Activated CD8-positive, alpha-beta memory T cell treated with anti-CD3 and anti-CD28 coated beads for 1 hour (primary cell): ENCODE measurements around the gene TNFAIP8L1.
A peak's percentile ranks its signal among the peaks of the same experiment; 100 is the strongest.
"Not testable (repeated sequence)": the region's sequence is repeated elsewhere in the genome, so short reads cannot be mapped to it uniquely, and the experiment has no call there.

ENCODE experiments used
- DNase-seq, 2 donors: peaks; one replicate each; pipeline ENCODE4 v3.0.0-alpha.2; 2020; ENCODE audit warnings: low read depth in 1 of 2; ENCODE audit errors: extremely low read depth in 1 of 2

Gene TNFAIP8L1

DNA sequence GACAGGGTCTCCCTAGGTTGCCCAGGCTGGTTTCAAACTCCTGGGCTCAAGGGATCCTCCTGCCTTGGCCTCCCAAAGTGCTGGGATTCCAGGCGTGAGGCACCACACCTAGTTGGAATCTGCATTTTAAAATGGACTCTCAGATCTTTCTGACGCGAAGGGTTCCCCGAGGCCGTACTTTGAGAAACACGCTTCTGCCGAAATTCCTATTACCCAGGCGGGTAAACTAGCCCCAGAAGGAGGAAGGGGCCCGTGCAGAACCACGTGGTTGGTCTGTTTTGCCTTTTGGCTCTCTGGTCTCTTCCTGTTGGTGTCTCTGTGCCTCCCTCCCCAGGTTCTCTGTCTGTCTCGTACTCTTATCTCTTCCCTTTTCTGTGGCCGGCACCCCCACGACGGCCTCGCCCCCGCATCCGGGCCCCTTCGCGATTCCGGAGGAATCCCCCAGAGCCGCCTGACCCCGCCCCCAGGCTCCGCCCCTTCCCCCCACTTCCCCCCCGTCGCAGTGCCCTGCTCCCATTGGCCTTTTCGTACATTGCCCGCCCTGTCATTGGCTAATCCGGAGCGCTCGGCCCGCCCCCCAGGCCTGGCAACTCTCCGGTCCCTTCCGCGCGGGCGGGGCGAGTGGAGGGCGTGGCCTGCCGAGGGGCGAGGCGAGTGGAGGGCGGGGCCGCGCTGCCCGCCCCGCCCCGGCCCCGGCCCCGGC, at the start of gene TNFAIP8L1:
Gene TNFAIP8L1 (plus strand): TSS at position 689 of the 703 bp plus-strand sequence. CDS start 12,354 bp downstream, outside the sequence.
- DNase-seq: peak; percentile 97 to 99

DNA sequence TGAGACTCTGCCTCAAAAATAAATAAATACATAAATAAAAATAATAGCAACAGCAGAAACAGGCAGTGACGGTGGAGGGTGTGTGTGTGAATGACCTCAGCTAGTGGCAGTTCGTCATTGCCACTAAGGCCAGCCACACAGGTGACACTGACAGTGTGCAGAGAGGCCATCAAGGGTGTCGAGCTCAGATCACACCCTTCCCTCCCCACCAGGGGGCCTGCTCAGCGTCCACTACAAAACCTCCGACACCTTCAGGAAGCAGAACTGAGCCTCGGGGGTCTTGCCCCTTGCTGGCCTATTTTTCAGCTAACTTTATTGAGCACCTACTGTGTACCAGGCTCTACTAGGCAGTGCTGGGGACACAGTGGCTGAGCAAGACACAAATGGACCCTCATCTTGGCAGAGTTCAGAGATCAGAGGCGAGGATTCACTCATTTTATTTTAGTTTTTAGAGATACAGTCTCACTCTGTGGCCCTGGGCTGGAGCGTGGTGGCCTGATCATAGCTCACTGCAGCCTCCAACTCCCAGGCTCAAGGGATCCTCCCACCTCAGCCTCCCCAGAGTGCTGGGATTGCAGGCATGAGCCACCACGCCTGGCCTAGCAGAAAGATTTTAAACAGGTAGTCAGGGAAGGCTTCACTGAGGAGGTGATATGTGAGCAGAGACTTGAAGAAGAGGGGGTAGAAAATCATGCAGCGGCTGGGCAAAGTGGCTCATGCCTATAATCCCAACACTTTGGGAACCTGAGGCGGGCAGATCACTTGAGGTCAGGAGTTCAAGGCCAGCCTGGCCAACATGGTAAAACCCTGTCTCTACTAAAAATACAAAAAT, 49.5 kb upstream of the TNFAIP8L1 start:
- DNase-seq: no peak

DNA sequence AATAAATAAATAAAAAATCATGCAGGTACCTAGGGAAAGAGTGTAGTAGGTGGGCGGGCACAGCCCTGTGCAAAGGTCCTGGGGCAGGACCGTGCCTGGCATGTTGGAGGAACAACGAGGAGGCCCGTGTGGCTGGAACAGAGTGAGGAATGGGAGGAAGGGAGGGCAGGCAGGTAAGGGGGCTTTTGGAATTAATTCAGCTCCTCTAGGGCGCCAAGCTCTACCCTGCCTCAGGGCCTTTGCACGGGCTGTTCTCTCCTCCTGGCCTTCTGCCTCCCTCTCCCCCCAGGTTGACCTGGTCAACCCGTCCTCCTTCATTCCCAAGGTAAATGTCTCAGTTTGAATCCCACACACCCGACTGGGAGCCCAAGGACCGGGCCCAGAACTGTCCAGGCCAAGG, 48.8 kb upstream of the TNFAIP8L1 start:
- DNase-seq: no peak

DNA sequence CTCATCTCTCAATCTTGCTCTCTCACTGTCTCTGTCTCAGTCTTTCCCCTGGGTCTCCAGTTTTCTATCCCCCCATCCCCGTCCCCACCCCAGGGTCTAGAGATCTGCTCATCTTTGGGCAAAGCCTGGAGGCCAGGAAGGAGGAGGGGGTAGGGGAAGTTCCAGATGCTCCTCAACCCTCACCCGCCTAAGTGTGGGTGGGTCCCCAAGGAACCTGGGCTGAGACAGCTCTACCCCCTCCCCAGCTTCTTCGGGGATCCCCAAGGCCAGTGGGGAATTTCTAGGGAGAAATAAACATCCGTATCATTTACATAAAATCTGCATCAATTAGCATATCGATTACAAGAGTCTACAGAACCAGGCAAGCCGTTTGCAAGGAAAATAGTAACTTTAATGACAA, 48.0 kb upstream of the TNFAIP8L1 start:
- DNase-seq: no peak

DNA sequence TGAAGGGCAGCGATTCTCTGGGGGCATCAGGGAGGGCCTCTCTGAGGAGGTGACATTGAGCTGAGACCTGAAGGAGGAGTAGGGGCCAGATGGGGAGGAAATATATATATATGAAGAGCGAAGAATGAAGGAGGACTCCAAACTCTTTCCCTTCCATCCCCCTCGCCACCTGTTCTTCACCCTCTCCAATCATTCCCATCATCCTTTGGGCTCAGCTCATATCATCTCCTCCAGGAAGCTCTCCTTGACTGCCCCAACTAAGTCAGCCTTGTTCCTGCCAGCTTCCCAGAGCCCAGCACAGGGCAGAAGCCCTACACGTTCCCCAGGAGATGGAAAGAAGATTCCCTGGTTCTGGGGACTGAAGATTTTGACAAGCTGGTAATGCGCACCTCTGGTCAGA, 46.9 kb upstream of the TNFAIP8L1 start:
- no peak for DNase-seq

DNA sequence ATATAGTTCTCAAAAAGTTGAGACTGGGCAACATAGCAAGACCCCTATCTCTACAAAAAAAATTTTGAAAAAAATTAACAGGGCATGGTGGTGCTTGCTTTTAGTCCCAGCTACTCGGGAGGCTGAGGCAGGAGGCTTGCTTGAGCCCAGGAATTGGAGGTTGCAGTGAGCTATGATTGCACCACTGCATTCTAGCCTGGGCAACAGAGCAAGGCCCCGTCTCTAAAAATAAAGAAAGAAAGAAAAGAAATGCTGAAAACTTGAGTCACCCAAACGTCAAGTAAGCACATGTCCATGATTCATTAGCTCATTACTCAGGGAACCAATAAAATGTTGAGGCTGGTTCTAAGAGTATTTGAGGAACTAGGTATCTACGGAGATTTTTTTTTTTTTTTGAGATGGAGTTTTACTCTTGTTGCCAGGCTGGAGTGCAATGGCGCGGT, 45.9 kb upstream of the TNFAIP8L1 start:
- no peak for DNase-seq

DNA sequence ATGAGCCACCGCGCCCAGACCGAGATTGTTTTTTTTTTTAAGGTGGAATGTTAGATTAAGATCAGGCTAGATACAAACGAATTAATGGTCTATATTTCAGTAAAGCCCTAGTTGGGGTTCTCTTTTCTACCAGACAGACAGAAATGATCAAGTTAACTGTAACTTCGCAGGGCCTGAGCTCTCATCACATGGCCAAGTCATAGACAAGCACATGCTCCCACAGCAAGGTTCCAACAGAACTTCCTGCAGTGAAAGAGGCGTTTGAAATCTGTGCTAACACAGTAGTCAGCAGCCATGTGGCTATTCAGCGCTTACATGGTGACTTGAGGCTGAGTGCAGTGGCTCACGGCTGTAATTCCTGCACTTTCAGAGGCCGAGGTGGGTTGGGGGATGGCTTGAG, 45.1 kb upstream of the TNFAIP8L1 start:
- no peak for DNase-seq

DNA sequence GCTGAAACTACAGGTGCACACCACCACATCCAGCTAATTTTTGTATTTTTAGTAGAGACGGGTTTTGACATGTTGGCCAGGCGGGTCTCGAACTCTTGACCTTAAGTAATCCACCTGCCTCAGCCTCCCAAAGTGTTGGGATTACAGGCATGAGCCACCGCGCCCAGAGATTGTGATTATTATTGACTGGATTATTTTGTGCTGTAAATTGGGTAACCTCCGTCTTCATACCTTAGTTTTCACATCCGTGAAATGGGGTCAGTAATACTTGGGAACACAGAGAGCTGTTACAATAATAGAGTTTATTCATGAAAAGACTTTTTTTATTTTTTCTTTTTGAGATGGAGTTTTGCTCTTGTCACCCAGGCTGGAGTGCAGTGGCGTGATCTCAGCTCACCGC, 44.2 kb upstream of the TNFAIP8L1 start:
- DNase-seq: not testable (repeated sequence)

DNA sequence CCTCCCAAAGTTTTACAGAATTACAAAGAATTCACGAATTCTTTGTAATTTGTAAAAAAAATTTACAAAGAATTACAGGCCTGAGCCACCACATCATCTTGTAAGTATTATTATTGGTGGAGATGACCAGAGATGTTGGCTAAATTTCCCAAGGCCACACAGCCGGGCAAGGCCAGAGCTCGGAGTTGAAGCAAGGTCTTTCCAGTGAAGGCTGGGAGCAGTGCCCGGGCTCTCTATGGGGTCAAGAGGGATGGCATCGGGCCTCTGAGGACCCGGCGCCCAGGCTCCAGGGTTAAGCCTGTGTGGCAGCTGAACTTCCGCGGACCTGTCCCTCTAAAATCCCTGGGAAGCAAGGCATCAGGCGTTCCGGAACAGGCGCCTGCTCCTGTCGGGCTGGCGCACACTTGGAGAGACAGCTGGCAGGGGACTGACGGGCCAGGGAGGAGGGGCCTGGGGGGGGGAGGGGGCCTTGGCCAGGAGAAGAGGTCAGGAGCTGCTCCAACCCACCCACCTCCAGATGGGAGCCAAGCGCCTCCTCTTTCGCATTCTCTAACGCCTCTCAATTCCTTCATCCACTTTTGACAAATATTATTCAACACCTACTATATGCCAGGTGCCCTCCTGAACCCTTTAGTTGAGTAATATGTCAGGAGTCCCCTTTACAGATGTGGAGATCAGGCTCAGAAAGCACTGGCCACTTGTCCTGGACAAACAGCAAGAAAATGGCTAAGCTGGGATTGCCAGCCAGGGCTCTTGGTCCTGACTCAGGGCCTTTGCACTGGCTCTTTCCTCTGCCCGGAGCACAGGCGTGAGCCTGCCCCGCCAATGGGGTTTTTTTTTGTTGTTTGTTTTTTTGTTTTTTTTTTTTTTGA, 43.0 kb upstream of the TNFAIP8L1 start:
- DNase-seq: no peak

DNA sequence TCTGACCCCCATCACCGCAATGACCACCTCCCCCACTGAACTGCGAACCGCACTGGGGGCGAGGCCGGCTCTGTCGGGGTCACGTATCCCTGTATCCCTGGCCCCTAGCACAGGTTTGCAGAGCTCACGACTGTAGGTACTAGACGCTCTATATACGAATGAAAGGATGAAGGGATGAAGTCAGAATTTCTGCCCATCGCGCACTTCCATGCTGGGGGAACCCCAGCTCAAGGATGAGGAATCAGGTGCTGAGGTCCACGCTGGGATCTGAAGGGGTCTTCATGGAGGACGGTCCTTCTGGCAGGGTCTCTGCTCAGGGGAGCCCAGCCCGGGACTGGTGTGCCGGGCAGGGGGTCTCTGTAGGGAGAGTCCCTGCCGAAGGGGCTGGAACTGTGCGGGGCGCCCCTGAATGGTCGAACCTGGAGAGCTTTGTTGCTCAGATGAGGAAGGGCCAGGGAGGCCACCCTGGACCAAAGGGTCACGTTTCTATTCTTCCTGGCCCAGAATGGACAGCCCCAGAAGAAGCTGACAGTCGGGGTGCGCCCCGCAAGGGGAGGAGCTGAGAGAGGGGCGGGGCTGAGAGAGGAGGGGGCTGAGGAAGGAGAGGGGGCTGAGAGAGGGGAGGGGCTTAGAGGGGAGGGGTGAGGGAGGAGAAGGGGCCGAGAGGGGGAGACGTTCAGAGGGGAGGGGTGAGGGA, 41.9 kb upstream of the TNFAIP8L1 start:
- DNase-seq: no peak

DNA sequence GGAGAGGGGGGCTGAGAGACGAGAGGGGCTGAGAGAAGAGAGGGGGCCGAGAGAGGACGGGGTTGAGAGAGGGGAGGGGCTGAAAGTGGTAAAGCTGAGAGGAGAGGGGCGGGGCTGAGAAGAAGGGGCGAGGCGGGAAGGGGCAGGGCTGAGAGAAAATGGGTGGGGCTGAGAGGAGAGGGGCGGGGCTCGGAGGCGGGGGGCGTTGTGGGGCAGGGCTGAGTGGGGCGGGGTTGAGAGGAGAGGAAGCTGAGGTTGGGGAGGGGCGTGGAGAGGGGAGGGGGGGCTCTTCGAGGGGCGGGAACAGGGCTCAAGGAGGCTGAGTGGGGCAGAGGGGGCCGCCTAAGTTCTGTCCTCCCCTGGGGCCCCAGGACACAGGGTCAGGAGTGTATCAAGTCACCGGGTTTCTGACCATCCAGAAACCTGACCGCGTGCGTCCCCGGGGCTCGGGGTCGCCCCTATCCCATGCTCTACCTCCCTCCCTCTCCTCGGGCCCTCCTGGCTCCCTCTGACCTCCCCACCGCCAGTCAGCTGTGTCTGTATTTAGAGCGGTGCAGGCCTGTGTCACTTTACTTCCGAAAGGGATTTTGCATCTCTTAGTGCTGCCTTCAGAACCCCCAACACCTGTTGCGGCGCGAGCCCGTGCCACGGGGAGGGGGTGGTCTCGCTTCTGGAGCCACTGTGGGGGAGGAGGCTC, 41.2 kb upstream of the TNFAIP8L1 start:
- peak in 1 of 2 donors; percentile 6 for DNase-seq

DNA sequence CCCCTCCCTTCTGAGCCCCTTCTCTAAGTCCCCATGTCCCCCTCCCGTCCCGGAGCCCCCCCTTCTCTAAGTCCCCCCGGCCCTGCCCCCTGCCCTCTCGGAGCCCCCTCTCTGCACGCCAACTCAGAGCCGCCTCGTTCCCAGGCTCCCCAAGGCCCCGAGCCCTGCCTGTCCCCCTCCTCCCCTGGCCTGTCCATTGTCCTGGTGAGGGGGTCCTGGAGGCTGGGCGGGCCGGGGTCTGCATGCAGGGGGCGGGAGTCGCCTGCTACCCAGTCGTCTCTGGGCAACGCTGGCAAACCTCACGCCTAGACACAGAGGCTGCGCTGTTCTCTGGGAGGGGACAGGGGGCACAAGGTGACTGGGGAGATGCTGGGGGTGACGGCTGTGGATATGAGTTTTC, 40.6 kb upstream of the TNFAIP8L1 start:
- DNase-seq: no peak

DNA sequence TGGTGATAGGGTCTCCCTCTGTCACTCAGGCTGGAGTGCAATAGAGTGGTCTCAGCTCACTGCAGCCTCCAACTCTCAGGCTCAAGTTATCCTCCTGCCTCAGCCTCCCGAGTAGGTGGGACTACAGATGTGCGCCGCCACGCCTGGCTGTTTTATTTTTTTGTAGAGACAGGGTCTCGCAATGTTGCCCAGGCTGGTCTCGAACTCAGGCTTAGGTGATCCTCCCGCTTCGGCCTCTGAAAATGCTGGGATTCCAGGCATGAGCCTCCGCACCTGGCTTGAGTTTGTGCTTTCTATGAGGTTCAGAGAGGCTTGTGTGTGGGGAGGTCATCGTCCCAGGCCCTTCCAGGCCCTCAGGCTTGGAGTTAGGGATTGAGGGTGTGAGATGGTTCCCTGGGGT, 39.2 kb upstream of the TNFAIP8L1 start:
- no peak for DNase-seq

DNA sequence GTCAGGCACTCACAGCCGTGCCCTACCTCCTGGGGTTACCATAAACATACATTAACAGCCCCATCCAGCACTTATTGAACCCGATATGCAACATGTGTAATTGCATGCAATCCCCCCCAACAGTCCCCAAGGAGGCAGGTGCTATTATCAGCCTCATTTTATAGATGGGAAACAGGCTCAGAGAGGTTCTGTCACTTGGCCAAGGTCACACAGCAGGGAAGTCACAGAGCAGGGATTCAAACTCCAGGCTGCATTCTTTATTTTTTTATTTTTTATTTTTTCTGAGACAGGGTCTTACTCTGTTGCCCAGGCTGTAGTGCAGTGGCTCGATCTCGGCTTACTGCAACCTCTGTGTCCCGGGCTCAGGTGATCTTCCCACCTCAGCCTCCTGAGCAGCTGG, 38.4 kb upstream of the TNFAIP8L1 start:
- DNase-seq: no peak

DNA sequence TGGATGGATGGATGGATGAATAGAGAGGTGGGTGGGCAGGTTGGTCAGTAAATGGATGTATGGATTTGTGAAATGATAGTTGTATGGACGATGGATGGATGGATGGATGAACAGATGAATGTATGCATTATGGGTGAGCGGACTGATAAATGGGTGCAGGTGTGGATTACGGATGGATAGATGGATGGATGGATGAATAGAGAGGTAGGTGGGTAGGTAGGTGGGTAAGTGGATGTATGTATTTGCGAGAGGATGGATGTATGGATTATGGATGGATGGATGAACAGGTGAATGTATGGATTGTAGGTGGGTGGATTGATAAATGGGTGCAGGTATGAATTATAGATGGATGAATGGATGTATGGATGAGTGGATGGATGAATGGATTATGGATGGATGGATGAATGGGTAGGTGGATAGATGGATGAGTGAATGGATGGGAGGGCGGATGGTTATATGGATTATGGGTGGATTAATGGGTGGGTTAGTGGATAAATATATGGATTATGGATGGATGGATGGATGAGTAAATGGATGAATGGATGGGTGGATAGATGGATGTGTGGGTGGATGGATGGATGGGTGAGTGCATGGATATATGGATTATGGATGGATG, 37.0 kb upstream of the TNFAIP8L1 start:
- DNase-seq: no peak

DNA sequence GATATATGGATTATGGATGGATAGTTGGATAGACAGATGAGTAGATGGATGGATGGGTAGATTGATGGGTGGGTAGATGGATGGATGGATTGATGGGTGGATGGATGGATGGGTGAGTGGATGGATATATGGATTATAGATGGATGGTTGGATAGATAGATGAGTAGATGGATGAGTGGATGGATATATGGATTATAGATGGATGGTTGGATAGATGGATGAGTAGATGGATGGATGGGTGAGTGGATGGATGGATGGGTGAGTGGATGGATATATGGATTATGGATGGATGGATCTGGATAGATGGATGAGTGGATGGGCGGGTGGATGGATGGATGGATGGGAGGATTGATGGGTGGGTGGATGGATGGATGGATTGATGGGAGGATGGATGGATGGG, 36.4 kb upstream of the TNFAIP8L1 start:
- no peak for DNase-seq

DNA sequence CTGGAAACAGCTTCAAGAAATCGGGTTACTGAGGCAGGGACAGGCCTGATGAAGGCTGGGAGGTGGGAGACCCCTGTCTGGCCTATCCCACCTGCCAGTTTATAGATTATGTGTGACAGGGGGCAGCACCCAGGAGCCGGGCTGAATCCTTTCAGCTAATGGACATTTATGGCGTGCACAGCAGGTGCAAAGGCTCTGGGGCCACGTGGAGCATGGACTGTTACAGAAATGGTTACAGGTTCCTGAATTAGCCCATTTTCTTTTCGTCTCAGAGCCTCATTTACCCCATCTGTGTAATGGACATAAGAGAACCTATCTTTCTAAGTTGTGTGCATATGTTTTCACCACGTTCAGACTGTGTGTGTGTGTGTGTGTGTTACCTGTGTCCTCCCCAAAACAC, 34.4 kb upstream of the TNFAIP8L1 start:
- no peak for DNase-seq

DNA sequence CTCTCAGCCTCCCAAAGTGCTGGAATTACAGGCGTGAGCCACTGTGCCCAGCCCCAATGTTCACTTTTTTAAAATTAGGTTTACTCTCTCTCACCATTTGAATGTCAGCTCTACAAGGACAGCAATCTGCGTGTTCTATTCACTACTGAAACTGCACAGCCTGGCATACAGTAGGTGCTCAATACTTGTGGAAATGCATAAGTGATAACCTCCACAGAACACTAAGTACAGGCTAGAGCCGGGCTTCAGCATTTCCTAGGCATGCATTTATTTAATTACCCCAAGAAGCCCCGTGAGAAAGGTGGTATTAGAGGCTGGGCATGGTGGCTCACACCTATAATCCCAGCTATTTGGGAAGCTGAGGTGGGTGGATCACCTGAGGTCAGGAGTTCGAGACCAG, 33.1 kb upstream of the TNFAIP8L1 start:
- no peak for DNase-seq

DNA sequence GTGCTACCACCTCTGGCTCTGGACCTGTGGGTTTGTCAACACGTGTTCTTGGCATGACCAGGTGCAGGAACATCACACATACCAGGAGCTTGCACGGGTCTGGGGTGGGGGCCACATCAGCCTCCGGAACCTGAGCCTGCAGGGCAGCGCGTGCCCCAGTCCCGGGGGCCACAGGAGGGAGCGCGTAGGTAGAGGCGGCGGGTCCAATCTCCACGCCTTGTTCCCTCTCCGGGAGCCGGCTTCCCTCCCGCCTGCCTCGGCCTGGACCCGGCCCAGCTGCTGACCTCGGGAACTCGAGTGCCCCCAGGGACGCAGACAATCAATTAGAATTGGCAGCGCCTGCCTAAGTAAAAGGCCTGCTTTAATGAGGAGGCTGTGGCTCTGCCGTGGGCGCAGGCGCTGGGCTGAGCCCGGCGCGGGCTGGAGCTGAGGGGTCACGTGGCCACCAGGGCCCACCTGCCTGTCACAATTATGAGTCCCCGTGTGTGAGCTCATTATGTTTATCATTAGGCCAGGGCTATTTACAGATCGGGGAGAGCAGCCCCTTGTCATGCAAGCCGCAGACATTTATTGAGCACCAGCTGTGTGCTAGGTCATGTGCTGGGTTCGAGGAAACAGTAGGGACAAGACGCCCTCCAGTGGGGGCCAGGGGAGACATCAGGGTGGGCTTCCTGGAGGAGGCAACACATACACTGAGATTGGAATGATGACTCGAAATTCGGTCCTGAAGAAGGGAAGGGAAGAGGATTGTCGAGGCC, 32.2 kb upstream of the TNFAIP8L1 start:
- DNase-seq: no peak
